K562 (cell line): ENCODE results near the gene NUP35. TPM values are rescaled to one million over a fixed set of nuclear protein-coding genes. Genes with fewer than 3 reads are reported as not detected.

Experiments
- BACH1 ChIP-seq: fragments of 200-800 bp; sonication (Bioruptor generic); IDR thresholded peaks from 2 replicates; pipeline ENCODE4 v1.6.1; 2016; ENCODE audit warnings: missing genetic modification characterization, missing compliant biosample characterization
- BCLAF1 ChIP-seq, 2 experiments: fragments of 450-650 bp in 1 of 2; IDR thresholded peaks; 2 replicates each; pipeline ENCODE4 v1.6.1; 2011 to 2017; ENCODE audit warnings: low read depth in 2 of 2, antibody characterized with exemption in 1 of 2, borderline replicate concordance in 1 of 2, low read length in 1 of 2, mild to moderate bottlenecking in 1 of 2, mixed read lengths in 1 of 2; ENCODE audit not compliant: control insufficient read depth in 1 of 2
- BMI1 ChIP-seq: fragments of 150-350 bp; IDR thresholded peaks from 2 replicates; pipeline ENCODE4 v1.6.1; 2014; ENCODE audit warnings: low read length
- CAMTA2 ChIP-seq: fragments of 250-450 bp; sonication (Bioruptor Pico); conservative IDR thresholded peaks from 2 replicates; pipeline ENCODE4 v1.5.1; 2022
- CHCHD3 ChIP-seq: fragments of 250-450 bp; sonication (Bioruptor Pico); IDR thresholded peaks from 2 replicates; pipeline ENCODE4 v2.1.2; 2022; ENCODE audit warnings: mild to moderate bottlenecking
- EZH2 ChIP-seq: IDR thresholded peaks from 2 replicates; pipeline ENCODE4 v1.6.1; 2012; ENCODE audit warnings: low read depth, mild to moderate bottlenecking, inconsistent platforms, low read length, borderline replicate concordance
- FOSL1 ChIP-seq: fragments of 200-800 bp; sonication (Bioruptor generic); conservative IDR thresholded peaks from 2 replicates; pipeline ENCODE4 v1.6.1; 2016; ENCODE audit warnings: missing genetic modification characterization, missing compliant biosample characterization
- FOXA3 ChIP-seq, 2 experiments: fragments of 450-650 bp in 1 of 2; sonication (generic) in 1 of 2; formaldehyde crosslinking; IDR thresholded peaks in 1 of 2; conservative IDR thresholded peaks in 1 of 2; 2 replicates each; pipeline versions ENCODE4 v1.4.0 to v1.8.0; 2020 to 2022; ENCODE audit warnings: mild to moderate bottlenecking in 2 of 2, missing genetic modification reagents in 1 of 2
- FUS ChIP-seq: fragments of 200-400 bp; formaldehyde crosslinking; optimal IDR thresholded peaks from 2 replicates; pipeline ENCODE3; 2017; ENCODE audit warnings: low read depth, low read length
- HNRNPUL1 ChIP-seq: fragments of 200-400 bp; formaldehyde crosslinking; IDR thresholded peaks from 2 replicates; pipeline ENCODE4 v1.6.1; 2017; ENCODE audit warnings: low read length
- KLF16 ChIP-seq: IDR thresholded peaks from 2 replicates; pipeline ENCODE4 v1.6.1; 2016; ENCODE audit warnings: antibody characterized with exemption
- MAFG ChIP-seq: fragments of 450-650 bp; conservative IDR thresholded peaks from 2 replicates; pipeline ENCODE4 v1.6.1; 2016; ENCODE audit warnings: missing genetic modification characterization, missing compliant biosample characterization
- MAFK ChIP-seq: IDR thresholded peaks from 2 replicates; pipeline ENCODE4 v1.6.1; 2011; ENCODE audit warnings: low read length, improper control_type of control experiment
- MCM2 ChIP-seq: fragments of 450-650 bp; IDR thresholded peaks from 2 replicates; pipeline ENCODE4 v1.6.1; 2017; ENCODE audit warnings: low read depth, mild to moderate bottlenecking
- NCOA4 ChIP-seq: fragments of 450-650 bp; IDR thresholded peaks from 2 replicates; pipeline ENCODE4 v1.6.1; 2018; ENCODE audit warnings: mild to moderate bottlenecking; ENCODE audit not compliant: partially characterized antibody
- NFE2L1 ChIP-seq: fragments of 450-650 bp; IDR thresholded peaks from 2 replicates; pipeline ENCODE4 v1.6.1; 2016; ENCODE audit warnings: missing genetic modification characterization, low read depth, mild to moderate bottlenecking, missing compliant biosample characterization, moderate library complexity, borderline replicate concordance
- PREB ChIP-seq: sonication (generic); formaldehyde crosslinking; IDR thresholded peaks from 2 replicates; pipeline ENCODE4 v1.8.1; 2023; ENCODE audit warnings: mild to moderate bottlenecking, missing genetic modification reagents
- PURB ChIP-seq: sonication (generic); formaldehyde crosslinking; IDR thresholded peaks from 2 replicates; pipeline ENCODE4 v1.9.0; 2021; ENCODE audit warnings: low read depth, mild to moderate bottlenecking, missing genetic modification reagents
- SMARCA4 ChIP-seq: fragments of 450-650 bp; IDR thresholded peaks from 2 replicates; pipeline ENCODE4 v1.6.1; 2016
- TCF3 ChIP-seq: sonication (generic); formaldehyde crosslinking; IDR thresholded peaks from 2 replicates; pipeline ENCODE4 v1.4.0; 2020; ENCODE audit warnings: mild to moderate bottlenecking, missing genetic modification reagents
- TGIF2 ChIP-seq: sonication (generic); formaldehyde crosslinking; IDR thresholded peaks from 2 replicates; pipeline ENCODE4 v1.8.1; 2022; ENCODE audit warnings: mild to moderate bottlenecking, missing genetic modification reagents, moderate library complexity
- TRIM24 ChIP-seq, 2 experiments: fragments of 450-650 bp; IDR thresholded peaks; 2 replicates each; pipeline ENCODE4 v1.6.1; 2016
- TRIM28 ChIP-seq: fragments of 450-650 bp; IDR thresholded peaks from 2 replicates; pipeline ENCODE4 v1.6.1; 2017
- TSC22D4 ChIP-seq: fragments of 450-650 bp; IDR thresholded peaks from 2 replicates; pipeline ENCODE4 v1.6.1; 2016; ENCODE audit warnings: missing genetic modification characterization, missing biosample characterization, control low read depth
- ZNF175 ChIP-seq: fragments of 200-800 bp; sonication (Bioruptor generic); IDR thresholded peaks from 2 replicates; pipeline ENCODE4 v1.6.1; 2016; ENCODE audit warnings: low read depth, mild to moderate bottlenecking, missing genetic modification characterization, missing compliant biosample characterization
- ZNF316 ChIP-seq: fragments of 450-650 bp; IDR thresholded peaks from 2 replicates; pipeline ENCODE4 v1.6.1; 2016
- ZNF324 ChIP-seq: fragments of 250-450 bp; sonication (Bioruptor Pico); IDR thresholded peaks from 2 replicates; pipeline ENCODE4 v1.4.0; 2020; ENCODE audit warnings: mild to moderate bottlenecking
- ZNF408 ChIP-seq: fragments of 250-450 bp; sonication (Bioruptor Pico); IDR thresholded peaks from 2 replicates; pipeline ENCODE4 v1.4.0; 2020; ENCODE audit warnings: low read depth, mild to moderate bottlenecking, moderate library complexity
- ZNF696 ChIP-seq: fragments of 250-450 bp; sonication (Bioruptor Pico); conservative IDR thresholded peaks from 2 replicates; pipeline ENCODE4 v1.4.0; 2020; ENCODE audit warnings: mild to moderate bottlenecking, moderate library complexity
- polyA plus RNA-seq, 8 experiments: library from polyadenylated mRNA; depleted of rRNA in 4 of 8; stranded (reverse) in 5 of 8; unstranded in 3 of 8; fragments of >200 nt; fragmentation: Nextera tagmentation in 2 of 8; fragmentation: Illumina TruSeq in 1 of 8; extraction: Ambion mirVana in 2 of 8; extraction: Trizol in 1 of 8; gene quantifications; 2 replicates each; pipeline versions ENCODE4 v1.2.1 to v1.2.3, GENCODE V29; 2011 to 2014; ENCODE audit warnings: inconsistent platforms in 1 of 8, missing spikeins in 1 of 8
- total RNA-seq, 7 experiments: library from RNA; depleted of rRNA in 6 of 7; stranded (reverse); fragments of >200 nt in 6 of 7; fragmentation: Illumina TruSeq in 2 of 7; extraction: Trizol in 2 of 7; gene quantifications; 2 replicates each; pipeline versions ENCODE4 v1.2.1 to v1.2.3, GENCODE V29; 2011 to 2021; ENCODE audit warnings: low replicate concordance in 1 of 7

NUP35 gene
- total and polyA plus RNA-seq, 9 of the 15 experiments (the other 6 are each of a cell fraction or from before 2014, with no cell fraction given), result 24.5 to 78.2 (median 51.1) TPM

GRCh38 chr2:183105402-183106134 is 18.7 kb upstream of the NUP35 start (continued):
- TF ChIP-seq BCLAF1 (IDR thresholded peaks at IDR 0.05; ENCODE audit: borderline replicate concordance in 1 of 2, control insufficient read depth in 1 of 2, low read depth in 2 of 2, low read length in 1 of 2), result no peak
- TF ChIP-seq ZNF324 (CRISPR knock-in tag), result no peak
- TF ChIP-seq CAMTA2 (CRISPR knock-in tag), result no peak
- TF ChIP-seq BACH1 (tag), result peak; percentile 66; the same call in 1 of the 2 replicates
- TF ChIP-seq ZNF316, result peak; percentile 38
- TF ChIP-seq KLF16, result no peak
- no peak for TF ChIP-seq TRIM28
- peak; percentile 59 for TF ChIP-seq NFE2L1
- TF ChIP-seq NCOA4, result no peak
- TF ChIP-seq FOSL1 (tag), result peak; percentile 53; the same call in 1 of the 2 replicates
- TF ChIP-seq TGIF2, result no peak
- no peak for TF ChIP-seq TRIM24 (IDR thresholded peaks at IDR 0.05)
- TF ChIP-seq MAFK, result peak; percentile 61
- TF ChIP-seq CHCHD3 (CRISPR knock-in tag), result no peak
- TF ChIP-seq FUS, result no peak
- TF ChIP-seq PREB (CRISPR knock-in tag), result no peak
- no peak for TF ChIP-seq MCM2
- no peak for TF ChIP-seq TSC22D4 (tag)
- TF ChIP-seq ZNF696 (CRISPR knock-in tag), result no peak
- TF ChIP-seq ZNF175 (CRISPR knock-in tag), result no peak
- TF ChIP-seq HNRNPUL1, result no peak
- no peak for TF ChIP-seq BMI1
- TF ChIP-seq MAFG (tag), result peak; percentile 86
- no peak for TF ChIP-seq ZNF408 (CRISPR knock-in tag)
- no peak for TF ChIP-seq PURB (CRISPR knock-in tag)
- TF ChIP-seq TCF3, result no peak
- peak; percentile 17; the same call in 1 of the 2 replicates for TF ChIP-seq SMARCA4
- TF ChIP-seq EZH2, result no peak
- peak in 1 of 2 experiments; percentile 58; a peak in 2 of 4 replicates for TF ChIP-seq FOXA3 (CRISPR knock-in tag; conservative IDR thresholded peaks at IDR 0.05 in 1 of 2, IDR thresholded peaks at IDR 0.05 in 1 of 2)
